Prostate gland (tissue), 2 donors: ENCODE results near the gene GRAMD1A. TPM values are rescaled to one million over a fixed set of nuclear protein-coding genes. Genes with fewer than 3 reads are reported as not detected.
A peak's percentile ranks its signal among the peaks of the same experiment; 100 is the strongest.

Experiments used
- DNase-seq: peaks from one replicate; pipeline ENCODE4 v3.0.0-alpha.2; 2019; ENCODE audit warnings: low spot score
- H3K27ac ChIP-seq, 2 donors: fragments of 200-600 bp; sonication (generic); 2 replicates each; pipeline ENCODE4 v1.5.1; 2017 to 2019
- H3K27me3 ChIP-seq: fragments of 200-600 bp; sonication (generic); replicated peaks from 2 replicates; pipeline ENCODE4 v1.5.1; 2019; ENCODE audit not compliant: insufficient read depth
- H3K36me3 ChIP-seq, 2 donors: fragments of 200-600 bp; sonication (generic); 1 replicate in 1 of 2; 2 replicates in 1 of 2; pipeline versions ENCODE4 v1.5.1 to v1.8.1; 2017 to 2019
- H3K4me1 ChIP-seq: fragments of 200-600 bp; sonication (generic); replicated peaks from 2 replicates; pipeline ENCODE4 v1.5.1; 2019
- H3K4me3 ChIP-seq, 2 donors: fragments of 200-600 bp; sonication (generic); 2 replicates each; pipeline ENCODE4 v1.5.1; 2017 to 2019
- H3K9me3 ChIP-seq: fragments of 200-600 bp; sonication (generic); 2 replicates; pipeline ENCODE4 v1.5.1; 2017
- POLR2A ChIP-seq: fragments of 450-650 bp; IDR thresholded peaks from one replicate; pipeline ENCODE4 v1.6.1; 2016; ENCODE audit warnings: antibody characterized with exemption, mild to moderate bottlenecking
- POLR2AphosphoS5 ChIP-seq: sonication (generic); formaldehyde crosslinking; IDR thresholded peaks from one replicate; pipeline ENCODE4 v1.6.1; 2017; ENCODE audit warnings: antibody characterized with exemption
- WGBS: methylation state at CpG from one replicate; pipeline ENCODE4 v1.1.5; 2018; 5-methylcytosine and 5-hydroxymethylcytosine counted together
- intact Hi-C: fragments of 100-400 bp; cut with DNase I; formaldehyde crosslinking; loops from one replicate; pipeline ENCODE4 v1.14.2; 2022
- total RNA-seq, 2 donors: library from RNA; depleted of rRNA; stranded (reverse); fragments of >200 nt; gene quantifications; one replicate each; pipeline ENCODE4 v1.1.0, GENCODE V29; 2016
- TF ChIP-seq, protein P1 (sequence below), 4 experiments: fragments of 200-600 bp in 2 of 4; fragments of 450-650 bp in 2 of 4; sonication (generic) in 2 of 4; IDR thresholded peaks; 1 replicate in 3 of 4; 2 replicates in 1 of 4; pipeline ENCODE4 v1.5.1; 2016 to 2019; ENCODE audit warnings: antibody characterized with exemption in 4 of 4, mild to moderate bottlenecking in 2 of 4, moderate library complexity in 2 of 4

GRAMD1A gene
- total RNA-seq, 2 donors from 2014 or later = 32.2 to 120 TPM

DNA sequence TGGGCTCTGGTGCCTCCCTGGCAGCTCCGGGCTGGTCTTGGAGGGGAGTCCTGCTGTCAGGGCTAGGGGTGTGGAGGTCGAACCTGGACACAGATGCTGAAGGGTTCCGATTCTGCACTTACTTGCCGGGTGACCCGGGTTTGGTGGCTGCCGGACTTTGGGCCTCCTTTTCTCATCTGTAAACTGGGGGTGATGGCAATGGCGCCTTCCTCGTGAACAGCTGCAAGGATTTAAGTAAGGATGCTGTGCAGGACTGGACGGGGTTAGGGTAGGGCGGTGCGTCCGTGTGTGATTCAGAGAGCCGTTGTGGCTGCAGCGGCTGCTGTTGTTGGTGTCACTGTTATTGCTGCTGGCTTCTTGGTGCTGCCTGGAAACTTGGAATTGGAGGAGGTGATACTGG is 43.8 kb downstream of the GRAMD1A start:
- intact Hi-C loops = no loop called here
- no peak for DNase-seq
- no peak overlapping the region for H3K27ac ChIP-seq
- TF ChIP-seq, protein P1, sequence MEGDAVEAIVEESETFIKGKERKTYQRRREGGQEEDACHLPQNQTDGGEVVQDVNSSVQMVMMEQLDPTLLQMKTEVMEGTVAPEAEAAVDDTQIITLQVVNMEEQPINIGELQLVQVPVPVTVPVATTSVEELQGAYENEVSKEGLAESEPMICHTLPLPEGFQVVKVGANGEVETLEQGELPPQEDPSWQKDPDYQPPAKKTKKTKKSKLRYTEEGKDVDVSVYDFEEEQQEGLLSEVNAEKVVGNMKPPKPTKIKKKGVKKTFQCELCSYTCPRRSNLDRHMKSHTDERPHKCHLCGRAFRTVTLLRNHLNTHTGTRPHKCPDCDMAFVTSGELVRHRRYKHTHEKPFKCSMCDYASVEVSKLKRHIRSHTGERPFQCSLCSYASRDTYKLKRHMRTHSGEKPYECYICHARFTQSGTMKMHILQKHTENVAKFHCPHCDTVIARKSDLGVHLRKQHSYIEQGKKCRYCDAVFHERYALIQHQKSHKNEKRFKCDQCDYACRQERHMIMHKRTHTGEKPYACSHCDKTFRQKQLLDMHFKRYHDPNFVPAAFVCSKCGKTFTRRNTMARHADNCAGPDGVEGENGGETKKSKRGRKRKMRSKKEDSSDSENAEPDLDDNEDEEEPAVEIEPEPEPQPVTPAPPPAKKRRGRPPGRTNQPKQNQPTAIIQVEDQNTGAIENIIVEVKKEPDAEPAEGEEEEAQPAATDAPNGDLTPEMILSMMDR (IDR thresholded peaks at IDR 0.05) = no peak
- no peak for TF ChIP-seq POLR2A
- TF ChIP-seq POLR2AphosphoS5 = no peak
- H3K9me3 ChIP-seq = no peaks in the 10 kb centered on the region
- no peaks in the 10 kb centered on the region for H3K27me3 ChIP-seq
- H3K4me3 ChIP-seq = no peak overlapping the region
- H3K4me1 ChIP-seq = peaks cover 15% of the 10 kb centered on the region
- 82% methylated on average over 14 of the region's 14 CpGs for WGBS
- H3K36me3 ChIP-seq = no peaks in the 10 kb centered on the region

DNA sequence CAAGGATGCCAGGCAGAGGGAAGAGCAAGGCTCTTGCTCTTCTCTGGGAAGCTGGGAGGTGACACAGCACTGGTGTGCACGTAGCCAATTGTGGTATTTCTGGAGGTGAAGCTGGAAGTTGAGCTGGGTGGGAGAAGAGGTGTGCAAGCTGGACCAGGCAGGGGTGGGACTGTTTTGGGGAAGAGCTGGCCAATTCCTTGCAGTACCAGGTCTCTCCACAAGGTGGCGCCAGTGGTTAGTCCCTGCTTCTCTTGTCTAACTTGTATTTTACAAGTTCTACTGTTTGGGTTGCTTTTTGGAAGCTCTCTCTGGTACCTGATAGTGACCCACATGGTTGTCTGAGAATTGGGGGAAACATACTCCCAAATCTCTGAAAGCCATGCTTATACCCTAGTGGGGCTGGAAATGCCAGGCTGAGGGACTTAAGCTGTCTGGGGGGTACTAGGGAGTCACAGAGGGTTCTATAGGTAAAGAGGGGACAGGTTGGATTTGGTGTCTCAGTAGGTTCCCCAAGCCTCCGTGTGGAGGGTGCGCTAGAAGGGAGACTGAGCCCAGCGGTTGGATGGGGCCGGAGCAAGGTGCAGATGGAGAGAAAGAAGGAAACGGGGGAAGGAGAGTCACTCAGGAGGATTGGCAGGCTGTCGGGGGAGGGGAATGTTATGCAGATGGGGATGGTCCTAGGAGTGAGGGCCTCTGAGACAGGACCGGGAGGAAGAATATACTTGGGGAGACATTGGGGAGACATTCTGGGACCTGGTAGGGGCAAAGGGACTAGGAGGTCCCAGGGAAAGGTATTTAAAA is 44.4 kb downstream of the GRAMD1A start:
- Histone ChIP-seq H3K36me3 (no peaks in the 10 kb centered on the region), H3K4me1 (peaks cover 18% of the 10 kb centered on the region), H3K27ac (peak overlapping the region in 1 of 2 donors; percentile 11), H3K9me3 (no peaks in the 10 kb centered on the region), H3K4me3 (no peak overlapping the region), H3K27me3 (no peaks in the 10 kb centered on the region)
- intact Hi-C loops = no loop called here
- 69% methylated on average over 9 of the region's 9 CpGs for WGBS
- DNase-seq = peak; percentile 36
- TF ChIP-seq, protein P1 (IDR thresholded peaks at IDR 0.05) = peak; percentile 92 to 99 (median 93)
- peak; percentile 62 for TF ChIP-seq POLR2AphosphoS5
- TF ChIP-seq POLR2A = no peak

DNA sequence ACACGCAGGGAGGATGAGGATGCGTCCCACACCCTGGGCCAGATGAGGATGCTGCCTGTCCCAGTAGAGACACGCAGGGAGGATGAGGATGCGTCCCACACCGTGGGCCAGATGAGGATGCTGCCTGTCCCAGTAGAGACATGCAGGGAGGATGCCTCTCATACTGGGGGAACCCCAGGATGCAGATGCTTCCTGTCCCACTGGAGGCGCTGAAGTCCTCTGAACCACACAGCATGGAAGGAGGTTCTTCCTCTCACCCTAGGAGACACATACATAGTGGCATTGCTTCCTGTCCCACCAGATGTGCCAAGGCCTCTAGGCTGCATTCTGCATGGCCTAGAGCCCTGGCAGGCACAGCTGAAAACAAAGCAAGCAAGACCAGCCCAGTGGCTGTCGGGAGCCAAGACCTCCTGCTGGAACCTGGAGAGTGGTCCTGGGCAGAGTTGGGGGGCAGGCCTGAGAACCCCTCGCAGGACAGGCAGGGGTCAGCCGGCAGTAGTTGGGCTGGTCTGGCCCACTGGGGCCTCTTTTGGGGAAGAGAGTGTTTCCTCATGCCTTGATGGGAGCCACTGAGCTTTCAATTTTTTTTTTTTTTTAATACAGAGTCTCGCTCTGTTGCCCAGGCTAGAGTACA is 45.7 kb downstream of the GRAMD1A start:
- TF ChIP-seq, protein P1 (IDR thresholded peaks at IDR 0.05) = peak in 2 of 4 experiments; percentile 22 to 24
- no peak for TF ChIP-seq POLR2AphosphoS5
- no peaks in the 10 kb centered on the region for H3K9me3 ChIP-seq
- peak overlapping the region in 1 of 2 donors; percentile 19 for H3K27ac ChIP-seq
- H3K36me3 ChIP-seq = no peaks in the 10 kb centered on the region
- peaks cover 18% of the 10 kb centered on the region for H3K4me1 ChIP-seq
- no peak for DNase-seq
- H3K4me3 ChIP-seq = no peak overlapping the region
- no peaks in the 10 kb centered on the region for H3K27me3 ChIP-seq
- intact Hi-C loops = no loop called here
- WGBS = 63% methylated on average over 10 of the region's 10 CpGs

DNA sequence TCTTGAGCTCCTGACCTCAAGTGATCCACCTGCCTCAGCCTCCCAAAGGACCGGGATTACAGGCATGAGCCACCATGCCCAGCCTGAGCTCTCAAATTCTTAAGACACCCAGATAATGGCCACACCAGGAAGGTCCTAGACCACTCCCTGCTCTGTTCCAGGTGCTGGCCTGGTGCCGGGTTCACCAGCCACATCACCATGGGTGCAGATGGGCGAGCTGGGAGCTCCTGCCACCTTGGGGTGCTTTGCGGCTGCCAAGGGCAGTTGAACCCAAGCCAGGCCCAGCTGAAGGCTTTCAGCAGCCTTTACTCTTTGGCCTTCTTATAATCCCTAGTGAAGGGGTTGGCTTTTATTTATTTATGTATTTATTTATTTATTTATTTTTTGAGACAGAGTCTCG is 46.3 kb downstream of the GRAMD1A start:
- WGBS = 97% methylated on average over 5 of the region's 5 CpGs
- intact Hi-C loops = no loop called here
- DNase-seq = no peak
- peak overlapping the region in 1 of 2 donors; percentile 68 for H3K27ac ChIP-seq
- H3K36me3 ChIP-seq = no peaks in the 10 kb centered on the region
- no peaks in the 10 kb centered on the region for H3K27me3 ChIP-seq
- TF ChIP-seq POLR2A = no peak
- TF ChIP-seq, protein P1 (IDR thresholded peaks at IDR 0.05) = no peak
- no peak for TF ChIP-seq POLR2AphosphoS5
- H3K9me3 ChIP-seq = no peaks in the 10 kb centered on the region
- peaks cover 18% of the 10 kb centered on the region for H3K4me1 ChIP-seq
- H3K4me3 ChIP-seq = no peak overlapping the region
